NB4 (cell line): Measurements from ENCODE around the gene ZNF365.

ENCODE experiments used
- CTCF ChIP-seq: IDR thresholded peaks from one replicate; pipeline ENCODE4 v1.5.1; 2012; ENCODE audit warnings: low read depth, low read length
- MYC ChIP-seq: IDR thresholded peaks from 2 replicates; pipeline ENCODE4 v1.6.1; 2011; ENCODE audit warnings: low read depth, low read length

DNA sequence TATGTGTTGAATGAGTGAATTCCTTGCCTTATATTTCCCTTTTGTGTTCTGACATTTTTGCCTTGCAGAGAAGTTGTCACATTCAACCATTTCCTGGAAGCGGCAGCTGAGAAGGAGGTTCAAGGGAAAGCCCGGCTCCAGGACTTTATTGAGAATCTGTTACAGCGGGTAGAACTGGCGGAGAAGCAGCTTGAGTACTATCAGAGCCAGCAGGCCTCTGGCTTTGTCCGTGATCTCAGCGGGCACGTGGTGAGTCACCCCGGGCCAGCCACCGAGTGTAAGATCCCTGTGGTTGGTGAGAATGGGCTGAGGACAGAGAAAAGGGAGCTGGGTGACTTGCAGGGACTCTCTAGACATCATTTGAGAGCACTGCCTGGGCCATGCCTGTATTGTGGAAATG is 14.2 kb downstream of the ZNF365 start:
- no peak for TF ChIP-seq CTCF
- no peak for TF ChIP-seq MYC
